ENCODE data around the gene R3HDM2.
"Not testable (repeated sequence)": the region's sequence is repeated elsewhere in the genome, so short reads cannot be mapped to it uniquely, and the experiment has no call there.

GRCh38 chr12:57402156-57402555 lies 28.7 kb downstream of the R3HDM2 start:
- not testable (repeated sequence) for TF ChIP-seq CTCF (conservative IDR thresholded peaks at IDR 0.05; ENCODE audit: low read depth, low read length); EZH2 (IDR thresholded peaks at IDR 0.05; ENCODE audit: borderline replicate concordance, low read depth, low read length, poor library complexity, severe bottlenecking)

Data from A673 (cell line).